ENCODE data around the gene RCCD1.

GRCh38 chr15:90930861-90931574 lies 23.7 kb upstream of the RCCD1 start:
- no peak for TF ChIP-seq CTCF (IDR thresholded peaks at IDR 0.05 in 4 of 5, conservative IDR thresholded peaks at IDR 0.05 in 1 of 5)
- no peak for TF ChIP-seq POLR2A (IDR thresholded peaks at IDR 0.05)
